Kidney epithelial cell (primary cell): ENCODE measurements around the gene C2CD4A. TPM values are rescaled to one million over a fixed set of nuclear protein-coding genes. Genes with fewer than 3 reads are reported as not detected.

Experiments used
- DNase-seq: peaks from one replicate; pipeline ENCODE4 v3.0.0-alpha.2; 2010; ENCODE audit warnings: low read depth
- H3K27me3 ChIP-seq: 2 replicates; pipeline ENCODE4 v1.6.0; 2011; ENCODE audit warnings: low read length; ENCODE audit not compliant: control insufficient read depth, insufficient read depth
- H3K36me3 ChIP-seq: 2 replicates; pipeline ENCODE4 v1.5.1; 2011; ENCODE audit warnings: low read length; ENCODE audit not compliant: control insufficient read depth, insufficient read depth
- H3K4me3 ChIP-seq: 2 replicates; pipeline ENCODE4 v1.5.1; 2011; ENCODE audit warnings: low read depth, mild to moderate bottlenecking, control low read depth, low read length
- total RNA-seq: library from RNA; depleted of rRNA; stranded (reverse); fragments of >200 nt; gene quantifications from 2 replicates; pipeline ENCODE4 v1.2.3, GENCODE V29; 2015
- TF ChIP-seq, protein P1 (sequence below): IDR thresholded peaks from 2 replicates; pipeline ENCODE4 v1.5.1; 2011; ENCODE audit warnings: mild to moderate bottlenecking, moderate library complexity, low read length, control low read depth, inconsistent platforms; ENCODE audit not compliant: insufficient read depth, poor library complexity, severe bottlenecking

C2CD4A gene
- total RNA-seq, 1 donor from 2014 or later: 0.25 TPM

DNA sequence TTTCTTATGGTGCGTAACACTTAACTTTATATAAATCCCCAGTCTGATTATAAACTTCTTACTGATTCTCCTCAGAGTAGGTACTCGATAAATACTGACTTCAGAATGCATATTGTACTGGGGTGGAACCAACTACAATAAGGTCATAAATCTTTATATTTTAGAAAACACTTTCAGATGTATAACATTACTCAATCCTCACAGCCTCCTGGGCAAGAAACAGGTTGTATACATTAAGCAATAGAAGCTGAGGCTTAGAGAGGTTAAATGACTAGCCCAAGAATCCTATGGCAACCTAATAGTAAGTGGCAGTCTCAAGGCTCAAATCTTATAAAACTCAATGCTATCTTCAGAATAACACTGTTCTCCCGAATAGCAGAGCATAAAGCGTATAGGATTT, 15.6 kb upstream of the C2CD4A start:
- no peak for DNase-seq
- TF ChIP-seq, protein P1, sequence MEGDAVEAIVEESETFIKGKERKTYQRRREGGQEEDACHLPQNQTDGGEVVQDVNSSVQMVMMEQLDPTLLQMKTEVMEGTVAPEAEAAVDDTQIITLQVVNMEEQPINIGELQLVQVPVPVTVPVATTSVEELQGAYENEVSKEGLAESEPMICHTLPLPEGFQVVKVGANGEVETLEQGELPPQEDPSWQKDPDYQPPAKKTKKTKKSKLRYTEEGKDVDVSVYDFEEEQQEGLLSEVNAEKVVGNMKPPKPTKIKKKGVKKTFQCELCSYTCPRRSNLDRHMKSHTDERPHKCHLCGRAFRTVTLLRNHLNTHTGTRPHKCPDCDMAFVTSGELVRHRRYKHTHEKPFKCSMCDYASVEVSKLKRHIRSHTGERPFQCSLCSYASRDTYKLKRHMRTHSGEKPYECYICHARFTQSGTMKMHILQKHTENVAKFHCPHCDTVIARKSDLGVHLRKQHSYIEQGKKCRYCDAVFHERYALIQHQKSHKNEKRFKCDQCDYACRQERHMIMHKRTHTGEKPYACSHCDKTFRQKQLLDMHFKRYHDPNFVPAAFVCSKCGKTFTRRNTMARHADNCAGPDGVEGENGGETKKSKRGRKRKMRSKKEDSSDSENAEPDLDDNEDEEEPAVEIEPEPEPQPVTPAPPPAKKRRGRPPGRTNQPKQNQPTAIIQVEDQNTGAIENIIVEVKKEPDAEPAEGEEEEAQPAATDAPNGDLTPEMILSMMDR: no peak
- Histone ChIP-seq H3K4me3 (no peak overlapping the region), H3K27me3 (no peaks in the 10 kb centered on the region), H3K36me3 (no peaks in the 10 kb centered on the region)

DNA sequence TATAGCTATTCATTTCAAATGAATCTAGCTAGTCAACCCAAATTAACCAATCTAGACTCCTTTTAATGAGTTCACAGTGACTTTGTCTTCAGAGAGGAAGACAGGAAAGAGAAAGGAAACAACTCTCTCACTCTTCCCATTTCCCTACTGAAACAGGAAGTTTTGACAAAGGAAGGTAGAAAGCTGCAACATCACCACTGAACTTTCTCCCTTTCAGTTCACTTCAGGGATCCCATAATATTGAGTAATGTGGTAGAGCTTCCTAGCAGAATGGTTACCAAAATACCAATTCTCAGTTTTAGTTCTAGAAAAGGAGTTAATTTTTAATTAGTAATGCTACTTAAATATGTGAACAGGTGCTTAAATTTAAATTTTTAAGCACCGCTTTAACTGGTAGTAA, 14.1 kb upstream of the C2CD4A start:
- DNase-seq: no peak
- TF ChIP-seq, protein P1: no peak
- Histone ChIP-seq H3K4me3 (no peak overlapping the region), H3K27me3 (no peaks in the 10 kb centered on the region), H3K36me3 (no peaks in the 10 kb centered on the region)

DNA sequence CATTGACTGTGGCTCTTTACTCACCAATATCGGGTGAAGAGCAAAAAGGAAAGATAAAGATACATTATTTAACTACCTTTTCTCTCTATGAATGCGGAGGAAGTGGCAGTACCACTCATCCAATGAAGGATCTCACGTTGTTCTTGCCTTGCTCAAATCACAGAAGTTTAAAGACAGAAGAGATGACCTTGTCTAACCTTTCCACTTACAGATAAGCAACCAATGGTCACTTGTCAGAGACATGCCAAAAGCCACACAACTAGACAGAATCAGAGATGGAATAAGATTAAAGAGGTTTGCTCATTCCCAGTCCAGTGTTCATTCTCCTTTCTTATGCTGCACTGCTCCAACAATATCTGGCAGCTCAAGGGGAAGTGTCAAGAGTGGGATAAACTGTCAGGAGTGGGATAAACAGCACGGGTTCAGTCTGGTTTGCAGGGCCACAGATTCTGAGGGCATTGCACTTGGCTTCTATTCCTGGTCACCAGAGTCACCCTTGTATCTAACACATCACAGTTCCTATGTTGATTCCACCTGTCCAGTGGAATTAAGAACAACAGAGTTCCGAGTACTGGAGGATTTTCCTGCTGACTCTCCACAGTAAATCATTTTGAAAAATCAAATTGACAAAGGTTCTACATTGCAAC, 13.2 kb upstream of the C2CD4A start:
- H3K4me3 ChIP-seq: no peak overlapping the region
- TF ChIP-seq, protein P1: no peak
- no peaks in the 10 kb centered on the region for H3K36me3 ChIP-seq
- no peaks in the 10 kb centered on the region for H3K27me3 ChIP-seq
- no peak for DNase-seq

DNA sequence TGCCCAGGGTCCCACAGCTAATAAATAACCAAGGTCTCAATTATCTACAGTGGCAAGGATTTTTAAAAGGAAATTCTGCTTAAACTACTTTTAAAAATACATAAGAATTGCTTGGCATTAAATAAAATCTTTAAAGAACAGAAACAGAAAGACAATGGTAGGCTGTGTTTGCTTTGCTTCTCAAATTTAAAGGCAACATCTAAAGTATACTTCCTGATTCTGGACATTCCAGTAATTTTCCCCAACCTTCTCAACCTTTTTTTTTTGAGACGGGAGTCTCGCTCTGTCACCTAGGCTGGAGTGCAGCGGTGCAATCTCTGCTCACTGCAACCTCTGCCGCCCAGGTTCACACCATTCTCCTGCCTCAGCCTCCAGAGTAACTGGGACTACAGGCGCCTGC, 11.8 kb upstream of the C2CD4A start:
- DNase-seq: no peak
- H3K4me3 ChIP-seq: no peak overlapping the region
- TF ChIP-seq, protein P1: no peak

DNA sequence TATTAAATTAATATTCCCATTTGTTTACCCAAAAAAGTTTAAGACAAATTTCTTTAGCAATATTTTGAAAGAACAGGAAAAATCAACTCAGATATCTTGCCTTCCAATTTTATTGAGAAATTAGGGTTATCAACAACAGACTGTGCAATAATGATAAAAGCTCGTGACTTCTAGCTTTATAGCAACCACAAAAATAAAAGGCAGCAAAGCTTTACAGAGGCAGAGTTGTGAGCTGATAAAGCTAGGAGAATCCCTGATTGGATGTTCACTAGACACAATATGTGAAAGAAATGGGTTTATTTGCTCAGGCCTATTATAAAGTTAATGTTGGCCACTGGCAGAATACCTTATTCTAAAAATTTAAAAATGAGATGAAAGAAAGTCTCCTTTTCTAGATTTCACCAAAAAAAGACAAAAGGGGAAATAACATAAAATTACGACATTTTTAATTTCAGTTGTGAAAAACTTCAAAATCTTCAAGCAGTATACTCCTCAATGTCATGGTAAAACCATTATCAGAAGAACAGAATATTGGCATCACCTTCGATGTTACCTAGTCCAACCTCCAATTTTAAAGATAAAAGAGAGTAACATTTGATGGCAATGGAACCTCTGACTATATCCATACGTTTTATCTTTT, 9.3 kb upstream of the C2CD4A start:
- H3K27me3 ChIP-seq: no peaks in the 10 kb centered on the region
- DNase-seq: no peak
- no peaks in the 10 kb centered on the region for H3K36me3 ChIP-seq
- H3K4me3 ChIP-seq: no peak overlapping the region
- TF ChIP-seq, protein P1: no peak

More for the DNA sequence above, 11.8 kb upstream of the C2CD4A start:
- Histone ChIP-seq H3K27me3 (no peaks in the 10 kb centered on the region), H3K36me3 (no peaks in the 10 kb centered on the region)
